HTERT RPE-1 (cell line): ENCODE data around the gene ZNF385B.

Experiments
- in situ Hi-C: fragments of 300-500 bp; cut with MboI; formaldehyde crosslinking; loops from 4 replicates; pipeline ENCODE4 v1.14.3; 2020; ENCODE audit warnings: low sequenced_read_pairs

ZNF385B gene

GRCh38 chr2:179454443-179455171, 406.8 kb downstream of the ZNF385B start:
- in situ Hi-C loops, result no loop called here

- in situ Hi-C loops, result no loop called here
Measured at GRCh38 chr2:179449010-179449409, 412.4 kb downstream of the ZNF385B start.

- in situ Hi-C loops, result no loop called here
Measured at GRCh38 chr2:179447839-179448447, 413.5 kb downstream of the ZNF385B start.

GRCh38 chr2:179447421-179447820, 414.0 kb downstream of the ZNF385B start:
- in situ Hi-C loops, result no loop called here

GRCh38 chr2:179446476-179447141, 414.8 kb downstream of the ZNF385B start:
- in situ Hi-C loops, result no loop called here

- in situ Hi-C loops, result no loop called here
Measured at GRCh38 chr2:179444056-179444455, 417.4 kb downstream of the ZNF385B start.

- in situ Hi-C loops, result no loop called here
Measured at GRCh38 chr2:179443180-179443579, 418.2 kb downstream of the ZNF385B start.

- in situ Hi-C loops, result no loop called here
Measured at GRCh38 chr2:179442206-179442605, 419.2 kb downstream of the ZNF385B start.

- in situ Hi-C loops, result no loop called here
Measured at GRCh38 chr2:179441551-179441950, 419.9 kb downstream of the ZNF385B start.

- in situ Hi-C loops, result no loop called here
Measured at GRCh38 chr2:179440642-179441251, 420.7 kb downstream of the ZNF385B start.

GRCh38 chr2:179438654-179439053, 422.8 kb downstream of the ZNF385B start:
- in situ Hi-C loops, result no loop called here

GRCh38 chr2:179437430-179437829, 424.0 kb downstream of the ZNF385B start:
- in situ Hi-C loops, result no loop called here

- in situ Hi-C loops, result no loop called here
Measured at GRCh38 chr2:179435566-179435965, 425.8 kb downstream of the ZNF385B start.

GRCh38 chr2:179435000-179435399, 426.4 kb downstream of the ZNF385B start:
- in situ Hi-C loops, result no loop called here

- in situ Hi-C loops, result no loop called here
Measured at GRCh38 chr2:179434357-179434756, 427.1 kb downstream of the ZNF385B start.

- in situ Hi-C loops, result no loop called here
Measured at GRCh38 chr2:179432751-179433150, 428.7 kb downstream of the ZNF385B start.

GRCh38 chr2:179429597-179429996, 431.8 kb downstream of the ZNF385B start:
- in situ Hi-C loops, result no loop called here

GRCh38 chr2:179429060-179429471, 432.3 kb downstream of the ZNF385B start:
- in situ Hi-C loops, result no loop called here

- in situ Hi-C loops, result no loop called here
Measured at GRCh38 chr2:179428649-179429048, 432.8 kb downstream of the ZNF385B start.

- in situ Hi-C loops, result no loop called here
Measured at GRCh38 chr2:179427065-179427464, 434.3 kb downstream of the ZNF385B start.

- in situ Hi-C loops, result no loop called here
Measured at GRCh38 chr2:179424571-179424970, 436.8 kb downstream of the ZNF385B start.
